GM13977 (cell line): ENCODE measurements around the gene MYOF.

ENCODE experiments used
- DNase-seq: peaks from one replicate; pipeline ENCODE4 v3.0.0; 2012; ENCODE audit warnings: low spot score
- CTCF ChIP-seq: IDR thresholded peaks from 2 replicates; pipeline ENCODE4 v1.5.1; 2012; ENCODE audit warnings: mild to moderate bottlenecking, control low read depth; ENCODE audit not compliant: insufficient read depth; ENCODE audit errors: extremely low read depth, missing control alignments
- in situ Hi-C: fragments of 300-500 bp; cut with MboI; formaldehyde crosslinking; loops from one replicate; pipeline ENCODE4 v1.12.0; 2022; ENCODE audit warnings: low sequenced_read_pairs, low pct_unique_long_range_greater_than_20kb, mixed read lengths, inconsistent platforms; ENCODE audit not compliant: unreplicated experiment

Gene MYOF

GRCh38 chr10:93465806-93466675, 16.1 kb downstream of the MYOF start:
- in situ Hi-C loops: no loop called here
- no peak for TF ChIP-seq CTCF
- no peak for DNase-seq

GRCh38 chr10:93464776-93465388, 17.3 kb downstream of the MYOF start:
- TF ChIP-seq CTCF: no peak
- in situ Hi-C loops: no loop called here
- DNase-seq: no peak

- no peak for TF ChIP-seq CTCF
- in situ Hi-C loops: no loop called here
- DNase-seq: no peak
These were observed 18.2 kb downstream of the MYOF start for GRCh38 chr10:93463723-93464476.

- TF ChIP-seq CTCF: no peak
- no peak for DNase-seq
- in situ Hi-C loops: no loop called here
These were observed 19.3 kb downstream of the MYOF start for GRCh38 chr10:93462881-93463280.

- in situ Hi-C loops: no loop called here
- no peak for DNase-seq
- no peak for TF ChIP-seq CTCF
These were observed 19.8 kb downstream of the MYOF start for GRCh38 chr10:93462371-93462770.

GRCh38 chr10:93461807-93462178, 20.3 kb downstream of the MYOF start:
- in situ Hi-C loops: no loop called here
- DNase-seq: no peak

More at GRCh38 chr10:93461807-93462178, 20.3 kb downstream of the MYOF start:
- TF ChIP-seq CTCF: no peak
